GM19240 (cell line): ENCODE data around the gene NPFFR1.
"Not testable (repeated sequence)": the region's sequence is repeated elsewhere in the genome, so short reads cannot be mapped to it uniquely, and the experiment has no call there.

Source experiments
- DNase-seq: peaks from one replicate; pipeline ENCODE4 v3.0.0; 2011; ENCODE audit warnings: low spot score; ENCODE audit not compliant: insufficient read length

The NPFFR1 gene

DNA sequence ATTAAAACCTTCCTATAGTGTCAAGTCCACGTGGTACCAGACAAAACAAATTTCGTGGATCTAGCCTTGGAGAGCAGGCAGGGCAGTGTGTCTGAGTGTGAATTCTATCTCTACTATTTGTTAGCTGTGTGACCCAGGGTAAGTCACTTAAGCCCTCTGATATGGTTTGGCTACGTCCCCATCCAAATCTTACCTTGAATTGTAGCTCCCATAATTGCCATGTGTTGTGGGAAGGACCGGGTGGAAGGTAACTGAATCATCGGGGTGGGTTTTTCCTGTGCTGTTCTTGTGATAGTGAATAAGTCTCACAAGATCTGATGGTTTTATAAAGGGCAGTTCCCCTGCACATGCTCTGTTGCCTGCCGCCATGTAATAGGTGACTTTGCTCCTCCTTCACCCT lies 2.8 kb upstream of the NPFFR1 start:
- DNase-seq, result no peak

DNA sequence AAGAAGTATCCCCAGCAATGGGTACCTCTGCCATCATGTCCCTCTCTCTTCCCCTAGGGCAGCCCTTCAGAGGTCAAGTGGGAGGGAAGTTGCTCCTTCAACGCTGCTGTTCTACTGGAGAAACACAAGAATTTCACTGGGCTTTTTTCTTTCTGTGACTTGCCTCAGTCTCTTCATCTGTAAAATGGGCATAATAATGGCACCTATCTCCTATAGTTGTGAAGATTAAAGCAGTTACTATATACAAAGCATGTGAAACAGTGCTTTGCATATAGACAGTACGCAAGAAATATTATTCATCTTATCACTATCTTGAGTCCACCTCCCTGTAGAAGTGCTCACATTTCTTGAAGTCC lies 1.6 kb upstream of the NPFFR1 start:
- no peak for DNase-seq

DNA sequence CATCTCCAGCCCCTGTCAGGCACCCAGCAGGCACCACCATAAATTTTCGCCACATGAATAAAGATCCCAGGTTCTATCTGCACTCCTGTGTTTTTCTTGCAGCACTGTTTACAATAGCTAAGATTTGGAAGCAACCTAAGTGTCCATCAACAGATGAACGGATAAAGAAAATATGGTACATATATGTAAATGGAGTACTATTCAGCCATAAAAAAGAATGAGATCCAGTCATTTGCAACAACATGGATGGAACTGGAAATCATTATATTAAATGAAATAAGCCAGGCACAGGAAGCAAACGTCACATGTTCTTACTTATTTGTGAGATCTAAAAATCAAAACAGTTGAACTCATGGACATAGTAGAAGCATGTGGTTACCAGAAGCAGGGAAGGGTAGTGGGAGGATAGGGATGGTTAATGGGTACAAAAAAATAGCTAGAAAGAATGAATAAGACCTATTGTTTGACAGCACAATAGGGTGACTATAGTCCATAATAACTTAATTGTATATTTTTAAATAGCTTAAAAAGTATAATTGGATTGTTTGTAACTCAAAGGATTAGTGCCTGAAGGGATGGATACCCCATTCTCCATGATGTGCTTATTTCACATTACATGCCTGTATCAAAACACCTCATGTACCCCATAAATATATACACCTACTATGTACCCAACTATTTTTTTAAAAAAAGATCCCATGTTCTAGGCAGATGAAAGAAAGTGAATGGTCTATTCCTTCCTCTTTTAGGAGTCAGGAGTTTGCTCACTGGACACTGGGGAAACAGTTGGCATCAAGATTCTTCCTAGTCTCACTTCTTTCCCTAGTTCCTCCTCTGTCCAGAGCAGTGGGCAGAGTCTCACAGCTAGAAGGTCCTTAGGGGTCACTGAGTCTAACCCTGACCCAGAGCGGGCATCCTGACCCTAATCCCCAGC lies 1.0 kb upstream of the NPFFR1 start:
- DNase-seq, result no peak

DNA sequence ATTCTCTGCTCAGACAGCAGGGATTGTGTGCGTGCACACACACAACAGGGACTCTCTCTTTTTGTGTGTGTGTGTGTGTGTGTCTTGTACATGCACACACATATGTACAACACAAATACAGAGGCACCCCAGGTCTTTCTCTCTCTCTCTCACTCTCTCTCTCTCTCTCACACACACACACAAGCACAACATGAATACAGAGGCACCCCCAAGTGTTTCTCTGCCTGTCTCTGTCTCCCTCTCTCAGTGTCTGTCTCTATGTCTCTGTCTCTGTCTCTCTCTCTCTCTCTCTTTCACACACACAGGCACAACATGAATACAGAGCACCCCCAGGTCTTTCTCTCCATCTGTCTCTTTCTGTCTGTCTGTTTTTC lies 746 bp downstream of the NPFFR1 start:
- no peak for DNase-seq

DNA sequence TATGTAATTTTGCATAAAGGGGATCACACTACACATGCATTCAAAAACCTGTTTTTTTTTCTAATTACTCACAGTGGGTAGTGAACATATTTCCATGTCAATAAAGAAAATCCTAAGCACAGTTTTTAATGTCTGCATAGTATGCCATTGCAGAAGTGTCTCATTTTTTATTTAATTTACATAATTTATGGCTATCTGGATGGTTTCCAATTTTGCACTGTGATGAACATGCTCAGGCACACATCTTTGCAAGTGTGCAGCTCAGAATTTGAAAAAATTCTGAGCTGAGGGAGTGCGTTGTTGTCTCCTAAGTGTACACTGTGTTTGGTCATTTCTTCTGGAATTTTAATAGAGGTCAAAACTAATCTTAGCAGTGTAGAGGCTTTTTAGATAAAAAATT lies 2.2 kb downstream of the NPFFR1 start:
- DNase-seq, result no peak

DNA sequence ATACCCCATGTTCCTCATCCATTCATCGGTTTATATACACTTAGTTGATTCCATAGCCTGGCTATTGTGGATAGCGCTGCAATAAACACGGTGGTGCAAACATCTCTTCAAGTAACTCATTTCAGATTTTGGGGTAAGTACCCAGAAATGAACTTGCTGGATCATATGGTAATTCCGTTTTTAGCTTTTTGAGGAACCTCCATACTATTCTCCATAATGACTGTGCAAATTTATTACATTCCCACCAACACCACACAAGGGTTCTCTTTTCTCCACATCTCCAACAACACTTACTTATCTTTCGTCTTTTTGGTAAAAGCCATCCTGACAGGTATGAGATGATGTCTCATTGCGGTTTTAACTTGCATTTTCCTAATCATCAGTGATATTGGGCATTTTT lies 3.7 kb downstream of the NPFFR1 start:
- no peak for DNase-seq

GRCh38 chr10:70277396-70278030 lies 6.3 kb downstream of the NPFFR1 start:
- no peak for DNase-seq

- DNase-seq, result no peak
These were observed 9.2 kb downstream of the NPFFR1 start for GRCh38 chr10:70274643-70275042.

GRCh38 chr10:70272925-70273316 lies 10.9 kb downstream of the NPFFR1 start:
- peak; percentile 51 for DNase-seq

GRCh38 chr10:70271996-70272924 lies 11.5 kb downstream of the NPFFR1 start:
- DNase-seq, result no peak

DNA sequence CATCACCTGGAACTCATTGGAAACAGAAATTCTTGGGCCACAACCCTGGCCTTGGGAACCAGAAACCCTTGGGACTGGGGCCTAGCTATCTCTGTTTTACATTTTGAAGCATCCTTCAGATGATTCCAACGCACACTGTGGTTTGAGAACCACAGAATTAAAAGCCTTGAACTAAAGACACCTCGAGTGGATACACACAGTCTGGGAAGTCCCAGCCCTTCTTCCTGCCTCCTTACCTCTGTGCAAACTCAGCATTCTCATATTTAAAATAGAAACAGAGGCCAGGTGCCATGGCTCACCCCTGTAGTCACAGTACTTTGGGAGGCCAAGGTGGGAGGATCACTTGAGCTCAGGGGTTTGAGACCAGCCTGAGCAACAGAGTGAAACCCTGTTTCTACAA lies 12.9 kb downstream of the NPFFR1 start:
- no peak for DNase-seq

- no peak for DNase-seq
These were observed 14.1 kb downstream of the NPFFR1 start for GRCh38 chr10:70269741-70270140.

DNA sequence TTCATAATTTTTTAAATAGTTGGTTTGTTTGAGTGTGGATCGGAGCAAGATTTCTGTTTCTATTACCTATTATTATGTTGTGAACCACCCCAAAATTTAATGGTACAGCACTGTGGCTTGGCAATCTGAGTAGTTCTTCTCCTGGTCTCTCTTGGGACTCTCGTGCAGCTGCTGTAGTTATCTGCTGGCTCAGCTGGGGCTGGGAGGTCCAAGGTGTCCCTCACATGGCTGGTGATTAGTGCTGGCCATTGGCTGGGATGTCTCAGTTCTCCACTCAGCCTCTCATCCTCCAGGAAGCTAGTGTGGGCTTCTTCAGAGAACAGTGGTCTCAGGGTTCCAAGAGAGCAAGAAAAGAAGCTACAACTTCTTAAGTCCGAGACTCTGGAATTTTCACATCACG lies 15.4 kb downstream of the NPFFR1 start:
- no peak for DNase-seq

DNA sequence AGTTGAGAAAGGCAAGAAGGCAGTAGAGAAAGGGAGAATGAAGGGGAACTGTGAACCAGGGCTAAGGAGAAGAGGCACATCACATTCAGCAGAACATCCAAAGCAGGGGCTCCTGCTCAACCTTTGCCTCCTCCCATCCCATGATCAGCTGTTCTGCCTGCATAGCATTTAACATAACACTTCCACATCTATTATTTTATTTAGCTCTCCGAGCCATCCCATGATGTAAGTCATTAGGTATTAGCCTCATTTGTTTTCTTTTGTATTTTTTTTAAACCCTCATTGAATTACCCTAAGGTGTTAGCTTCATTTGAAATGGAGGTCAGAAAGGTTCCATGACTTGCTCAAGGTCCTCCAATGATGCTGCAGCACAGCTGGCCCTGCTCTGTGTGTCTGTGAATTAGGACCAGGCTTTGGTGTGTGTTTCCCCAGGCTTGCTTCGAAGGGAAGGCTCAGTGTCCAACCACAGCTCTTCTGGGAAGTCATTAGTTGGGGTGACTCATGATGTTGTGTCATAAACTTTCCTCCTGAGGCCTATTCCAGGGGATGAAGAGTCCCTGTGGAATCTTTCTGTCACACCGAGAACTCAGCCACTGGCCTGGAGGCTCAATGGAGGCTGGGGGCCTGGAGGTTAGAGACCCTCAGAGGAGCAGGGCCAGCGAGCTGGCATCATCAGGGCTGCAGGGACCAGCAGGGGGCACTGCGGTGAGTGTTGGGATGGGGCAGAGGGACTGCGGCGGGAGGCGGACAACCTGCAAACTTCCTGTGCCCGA lies 16.5 kb downstream of the NPFFR1 start:
- no peak for DNase-seq

GRCh38 chr10:70266701-70267100 lies 17.1 kb downstream of the NPFFR1 start:
- no peak for DNase-seq

DNA sequence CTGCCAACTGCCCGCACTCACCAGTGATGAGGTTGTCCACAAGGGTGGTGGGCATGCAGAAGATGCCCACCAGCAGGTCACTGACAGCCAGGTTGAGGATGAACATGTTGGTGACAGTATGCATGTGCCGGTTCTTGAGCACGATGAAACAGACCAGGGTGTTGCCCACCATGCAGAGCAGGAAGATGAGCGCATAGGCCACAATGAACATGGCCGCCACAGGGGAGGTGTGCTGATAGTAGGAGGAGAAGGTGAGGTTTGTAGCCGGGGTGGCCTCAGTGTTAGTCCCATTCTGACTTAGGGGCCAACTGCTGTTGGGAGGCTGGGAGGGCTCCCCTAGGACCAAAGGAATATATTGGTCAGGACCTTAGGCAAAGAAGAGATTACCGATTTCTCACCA lies 17.7 kb downstream of the NPFFR1 start:
- DNase-seq, result no peak

GRCh38 chr10:70265032-70265689 lies 18.6 kb downstream of the NPFFR1 start:
- no peak for DNase-seq

DNA sequence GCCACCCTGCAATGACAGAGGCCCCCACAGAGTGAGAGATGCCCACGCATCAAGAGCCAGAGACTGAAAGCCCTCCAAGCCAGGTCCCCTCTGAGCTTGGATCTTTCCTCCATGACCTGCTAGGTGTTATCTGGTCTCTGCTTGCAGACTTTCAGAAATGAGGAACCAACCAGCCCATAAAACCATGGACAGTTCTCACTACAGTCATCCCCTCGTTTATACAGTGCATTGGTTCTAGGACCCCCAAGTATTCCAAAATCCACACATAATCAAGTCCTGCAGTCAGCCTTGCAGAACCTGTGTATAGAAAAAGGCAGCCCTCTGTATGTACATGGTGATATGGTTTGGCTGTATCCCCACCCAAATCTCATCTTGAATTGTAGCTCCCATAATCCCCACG lies 23.1 kb downstream of the NPFFR1 start:
- no peak for DNase-seq

GRCh38 chr10:70260259-70260658 lies 23.5 kb downstream of the NPFFR1 start:
- DNase-seq, result no peak

- DNase-seq, result no peak
These were observed 25.6 kb downstream of the NPFFR1 start for GRCh38 chr10:70258216-70258615.

GRCh38 chr10:70257816-70258215 lies 26.0 kb downstream of the NPFFR1 start:
- not testable (repeated sequence) for DNase-seq
